ENCODE measurements around the gene GULP1.

The GULP1 gene

GRCh38 chr2:188610827-188611226, 319.2 kb downstream of the GULP1 start:
- DNase-seq, result no peak
- H3K4me1 ChIP-seq (ENCODE audit: control insufficient read depth, insufficient read depth, low read length, poor library complexity, severe bottlenecking), result no peaks in the 10 kb centered on the region
- H3K4me3 ChIP-seq (ENCODE audit: insufficient read depth, low read depth, low read length, poor library complexity, severe bottlenecking), result no peak overlapping the region
- H3K36me3 ChIP-seq (ENCODE audit: control insufficient read depth, insufficient read depth, low read length), result no peaks in the 10 kb centered on the region
- no peak overlapping the region for H3K27ac ChIP-seq (ENCODE audit: insufficient read depth, low read length, poor library complexity, severe bottlenecking)
- no peaks in the 10 kb centered on the region for H3K9me3 ChIP-seq (ENCODE audit: control insufficient read depth, low read length)
- no peaks in the 10 kb centered on the region for H3K27me3 ChIP-seq (replicated peaks; ENCODE audit: control insufficient read depth, insufficient read depth, low read length, poor library complexity, severe bottlenecking)

GRCh38 chr2:188619146-188619545, 327.5 kb downstream of the GULP1 start:
- Histone ChIP-seq H3K9me3 (ENCODE audit: control insufficient read depth, low read length) (no peaks in the 10 kb centered on the region), H3K27me3 (replicated peaks; ENCODE audit: control insufficient read depth, insufficient read depth, low read length, poor library complexity, severe bottlenecking) (no peaks in the 10 kb centered on the region), H3K27ac (ENCODE audit: insufficient read depth, low read length, poor library complexity, severe bottlenecking) (no peak overlapping the region), H3K4me3 (ENCODE audit: insufficient read depth, low read depth, low read length, poor library complexity, severe bottlenecking) (no peak overlapping the region), H3K4me1 (ENCODE audit: control insufficient read depth, insufficient read depth, low read length, poor library complexity, severe bottlenecking) (no peaks in the 10 kb centered on the region), H3K36me3 (ENCODE audit: control insufficient read depth, insufficient read depth, low read length) (no peaks in the 10 kb centered on the region)
- no peak for DNase-seq

- no peak for DNase-seq
- Histone ChIP-seq H3K9me3 (ENCODE audit: control insufficient read depth, low read length) (no peaks in the 10 kb centered on the region), H3K36me3 (ENCODE audit: control insufficient read depth, insufficient read depth, low read length) (no peaks in the 10 kb centered on the region), H3K27ac (ENCODE audit: insufficient read depth, low read length, poor library complexity, severe bottlenecking) (no peak overlapping the region), H3K4me1 (ENCODE audit: control insufficient read depth, insufficient read depth, low read length, poor library complexity, severe bottlenecking) (no peaks in the 10 kb centered on the region), H3K27me3 (replicated peaks; ENCODE audit: control insufficient read depth, insufficient read depth, low read length, poor library complexity, severe bottlenecking) (no peaks in the 10 kb centered on the region), H3K4me3 (ENCODE audit: insufficient read depth, low read depth, low read length, poor library complexity, severe bottlenecking) (no peak overlapping the region)
Measured at GRCh38 chr2:188620916-188621315, 329.2 kb downstream of the GULP1 start.

- no peaks in the 10 kb centered on the region for H3K9me3 ChIP-seq (ENCODE audit: control insufficient read depth, low read length)
- H3K4me1 ChIP-seq (ENCODE audit: control insufficient read depth, insufficient read depth, low read length, poor library complexity, severe bottlenecking), result no peaks in the 10 kb centered on the region
- no peaks in the 10 kb centered on the region for H3K36me3 ChIP-seq (ENCODE audit: control insufficient read depth, insufficient read depth, low read length)
- no peak overlapping the region for H3K4me3 ChIP-seq (ENCODE audit: insufficient read depth, low read depth, low read length, poor library complexity, severe bottlenecking)
- no peak overlapping the region for H3K27ac ChIP-seq (ENCODE audit: insufficient read depth, low read length, poor library complexity, severe bottlenecking)
- no peak for DNase-seq
- H3K27me3 ChIP-seq (replicated peaks; ENCODE audit: control insufficient read depth, insufficient read depth, low read length, poor library complexity, severe bottlenecking), result no peaks in the 10 kb centered on the region
Measured at GRCh38 chr2:188622601-188623260, 331.1 kb downstream of the GULP1 start.

GRCh38 chr2:188623995-188624643, 332.4 kb downstream of the GULP1 start:
- H3K27ac ChIP-seq (ENCODE audit: insufficient read depth, low read length, poor library complexity, severe bottlenecking), result no peak overlapping the region
- no peak overlapping the region for H3K4me3 ChIP-seq (ENCODE audit: insufficient read depth, low read depth, low read length, poor library complexity, severe bottlenecking)
- no peaks in the 10 kb centered on the region for H3K27me3 ChIP-seq (replicated peaks; ENCODE audit: control insufficient read depth, insufficient read depth, low read length, poor library complexity, severe bottlenecking)
- no peak for DNase-seq
- H3K4me1 ChIP-seq (ENCODE audit: control insufficient read depth, insufficient read depth, low read length, poor library complexity, severe bottlenecking), result no peaks in the 10 kb centered on the region
- H3K36me3 ChIP-seq (ENCODE audit: control insufficient read depth, insufficient read depth, low read length), result no peaks in the 10 kb centered on the region
- H3K9me3 ChIP-seq (ENCODE audit: control insufficient read depth, low read length), result no peaks in the 10 kb centered on the region

- no peak for DNase-seq
- no peak overlapping the region for H3K4me3 ChIP-seq (ENCODE audit: insufficient read depth, low read depth, low read length, poor library complexity, severe bottlenecking)
Measured at GRCh38 chr2:188627471-188627870, 335.8 kb downstream of the GULP1 start.

GRCh38 chr2:188628989-188629752, 337.5 kb downstream of the GULP1 start:
- no peak for DNase-seq
- Histone ChIP-seq H3K27me3 (replicated peaks; ENCODE audit: control insufficient read depth, insufficient read depth, low read length, poor library complexity, severe bottlenecking) (no peaks in the 10 kb centered on the region), H3K36me3 (ENCODE audit: control insufficient read depth, insufficient read depth, low read length) (no peaks in the 10 kb centered on the region), H3K27ac (ENCODE audit: insufficient read depth, low read length, poor library complexity, severe bottlenecking) (no peak overlapping the region), H3K4me1 (ENCODE audit: control insufficient read depth, insufficient read depth, low read length, poor library complexity, severe bottlenecking) (no peaks in the 10 kb centered on the region), H3K4me3 (ENCODE audit: insufficient read depth, low read depth, low read length, poor library complexity, severe bottlenecking) (no peak overlapping the region), H3K9me3 (ENCODE audit: control insufficient read depth, low read length) (no peaks in the 10 kb centered on the region)

More at GRCh38 chr2:188627471-188627870, 335.8 kb downstream of the GULP1 start:
- Histone ChIP-seq H3K27ac (ENCODE audit: insufficient read depth, low read length, poor library complexity, severe bottlenecking) (no peak overlapping the region), H3K36me3 (ENCODE audit: control insufficient read depth, insufficient read depth, low read length) (no peaks in the 10 kb centered on the region), H3K4me1 (ENCODE audit: control insufficient read depth, insufficient read depth, low read length, poor library complexity, severe bottlenecking) (no peaks in the 10 kb centered on the region), H3K27me3 (replicated peaks; ENCODE audit: control insufficient read depth, insufficient read depth, low read length, poor library complexity, severe bottlenecking) (no peaks in the 10 kb centered on the region), H3K9me3 (ENCODE audit: control insufficient read depth, low read length) (no peaks in the 10 kb centered on the region)

GRCh38 chr2:188629753-188630527, 338.3 kb downstream of the GULP1 start:
- no peak for DNase-seq
- Histone ChIP-seq H3K4me3 (ENCODE audit: insufficient read depth, low read depth, low read length, poor library complexity, severe bottlenecking) (no peak overlapping the region), H3K36me3 (ENCODE audit: control insufficient read depth, insufficient read depth, low read length) (no peaks in the 10 kb centered on the region), H3K9me3 (ENCODE audit: control insufficient read depth, low read length) (no peaks in the 10 kb centered on the region), H3K27ac (ENCODE audit: insufficient read depth, low read length, poor library complexity, severe bottlenecking) (no peak overlapping the region), H3K4me1 (ENCODE audit: control insufficient read depth, insufficient read depth, low read length, poor library complexity, severe bottlenecking) (no peaks in the 10 kb centered on the region), H3K27me3 (replicated peaks; ENCODE audit: control insufficient read depth, insufficient read depth, low read length, poor library complexity, severe bottlenecking) (no peaks in the 10 kb centered on the region)

GRCh38 chr2:188631037-188631809, 339.5 kb downstream of the GULP1 start:
- Histone ChIP-seq H3K9me3 (ENCODE audit: control insufficient read depth, low read length) (no peaks in the 10 kb centered on the region), H3K4me1 (ENCODE audit: control insufficient read depth, insufficient read depth, low read length, poor library complexity, severe bottlenecking) (no peaks in the 10 kb centered on the region), H3K4me3 (ENCODE audit: insufficient read depth, low read depth, low read length, poor library complexity, severe bottlenecking) (no peak overlapping the region), H3K36me3 (ENCODE audit: control insufficient read depth, insufficient read depth, low read length) (no peaks in the 10 kb centered on the region), H3K27ac (ENCODE audit: insufficient read depth, low read length, poor library complexity, severe bottlenecking) (no peak overlapping the region), H3K27me3 (replicated peaks; ENCODE audit: control insufficient read depth, insufficient read depth, low read length, poor library complexity, severe bottlenecking) (no peaks in the 10 kb centered on the region)
- DNase-seq, result no peak
